ENCODE data around the gene ZFP36L2. TPM values are rescaled to one million over a fixed set of nuclear protein-coding genes. Genes with fewer than 3 reads are reported as not detected.

Gene ZFP36L2
- polyA plus RNA-seq, 12 donors, result 47.8 to 171 (median 61.6) TPM

GRCh38 chr2:43212931-43213330 is 13.5 kb downstream of the ZFP36L2 start:
- no peak for DNase-seq

- no peak for DNase-seq
Observed at GRCh38 chr2:43212216-43212835, 14.1 kb downstream of the ZFP36L2 start.

GRCh38 chr2:43210467-43211303 is 15.7 kb downstream of the ZFP36L2 start:
- peak; percentile 48 for DNase-seq

DNA sequence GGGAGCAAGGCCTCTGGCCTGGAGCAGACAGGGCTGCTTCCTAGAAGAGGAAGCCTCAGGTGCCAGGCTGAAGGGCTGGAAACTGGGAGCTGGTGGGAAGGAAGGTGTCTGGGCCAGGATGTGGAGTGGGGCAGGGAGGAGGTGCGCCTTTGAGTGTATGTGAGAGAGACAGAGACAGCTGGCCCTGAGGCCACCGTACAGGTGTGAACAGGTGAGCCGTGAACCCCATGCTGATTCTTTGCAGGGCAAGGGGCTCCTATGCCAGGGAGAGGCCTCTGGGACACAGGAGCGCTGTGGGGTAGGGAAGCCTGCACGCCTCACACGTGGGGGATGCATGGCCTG is 16.3 kb downstream of the ZFP36L2 start:
- DNase-seq, result no peak

GRCh38 chr2:43209204-43209717 is 17.1 kb downstream of the ZFP36L2 start:
- DNase-seq, result no peak

DNA sequence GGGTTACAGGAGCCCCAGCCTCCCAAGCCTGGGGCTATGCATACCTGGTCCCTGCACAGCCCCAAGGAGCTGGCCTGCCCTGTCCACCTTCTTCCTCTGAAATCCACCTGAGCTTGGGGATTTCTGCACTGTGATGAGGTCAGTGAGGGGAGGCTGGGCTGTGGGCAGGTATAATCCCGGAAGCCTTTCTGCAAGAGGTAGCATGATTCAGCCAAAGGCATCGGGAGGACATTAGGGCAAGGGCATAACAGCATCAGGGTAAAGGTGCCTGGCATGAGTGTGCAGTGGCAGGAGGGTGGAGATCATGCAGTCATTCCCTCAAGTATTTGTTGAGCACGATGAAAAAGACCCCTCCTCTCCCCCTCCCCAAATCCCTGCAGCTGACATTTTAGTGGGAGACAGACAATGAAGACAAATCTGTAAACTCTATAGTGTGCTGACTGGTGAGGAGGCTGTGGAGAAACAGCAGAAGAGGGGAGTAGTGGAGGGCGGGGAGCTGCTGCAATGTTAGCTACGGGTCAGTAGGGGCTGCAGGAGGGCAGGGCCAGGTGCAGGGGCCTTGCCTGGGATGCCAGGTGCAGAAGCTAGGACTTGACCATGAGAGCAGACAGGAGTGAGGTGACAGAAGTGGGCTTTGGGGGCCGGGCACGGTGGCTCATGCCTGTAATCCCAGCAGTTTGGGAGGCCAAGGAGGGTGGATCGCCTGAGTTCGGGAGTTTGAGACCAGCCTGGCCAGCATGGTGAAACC is 18.7 kb downstream of the ZFP36L2 start:
- DNase-seq, result no peak

- DNase-seq, result no peak
Observed at GRCh38 chr2:43206602-43207001, 19.8 kb downstream of the ZFP36L2 start.

GRCh38 chr2:43203373-43203772 is 23.0 kb downstream of the ZFP36L2 start:
- no peak for DNase-seq

- no peak for DNase-seq
Observed at GRCh38 chr2:43202289-43202688, 24.1 kb downstream of the ZFP36L2 start.

DNA sequence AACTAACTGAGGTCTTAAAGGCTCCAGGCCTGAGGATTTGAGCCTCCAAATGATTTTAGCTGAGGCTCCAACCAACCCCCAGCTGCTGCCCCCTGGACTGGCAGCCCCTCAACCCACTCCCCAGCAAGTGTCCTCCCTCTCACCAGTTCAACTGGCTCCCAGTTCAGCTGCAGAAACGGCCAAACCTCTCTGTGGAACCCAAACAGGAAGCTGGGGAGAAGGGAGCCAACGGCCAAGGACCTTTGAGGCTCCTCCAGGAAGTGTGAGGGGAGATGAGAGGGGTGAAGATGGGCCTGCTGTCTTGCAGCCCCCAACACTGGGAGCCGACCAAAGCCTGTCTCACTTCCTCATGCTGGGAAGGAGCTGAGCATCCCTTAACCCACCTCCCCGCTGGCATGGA is 24.9 kb downstream of the ZFP36L2 start:
- no peak for DNase-seq

- no peak for DNase-seq
Observed at GRCh38 chr2:43201016-43201415, 25.4 kb downstream of the ZFP36L2 start.

DNA sequence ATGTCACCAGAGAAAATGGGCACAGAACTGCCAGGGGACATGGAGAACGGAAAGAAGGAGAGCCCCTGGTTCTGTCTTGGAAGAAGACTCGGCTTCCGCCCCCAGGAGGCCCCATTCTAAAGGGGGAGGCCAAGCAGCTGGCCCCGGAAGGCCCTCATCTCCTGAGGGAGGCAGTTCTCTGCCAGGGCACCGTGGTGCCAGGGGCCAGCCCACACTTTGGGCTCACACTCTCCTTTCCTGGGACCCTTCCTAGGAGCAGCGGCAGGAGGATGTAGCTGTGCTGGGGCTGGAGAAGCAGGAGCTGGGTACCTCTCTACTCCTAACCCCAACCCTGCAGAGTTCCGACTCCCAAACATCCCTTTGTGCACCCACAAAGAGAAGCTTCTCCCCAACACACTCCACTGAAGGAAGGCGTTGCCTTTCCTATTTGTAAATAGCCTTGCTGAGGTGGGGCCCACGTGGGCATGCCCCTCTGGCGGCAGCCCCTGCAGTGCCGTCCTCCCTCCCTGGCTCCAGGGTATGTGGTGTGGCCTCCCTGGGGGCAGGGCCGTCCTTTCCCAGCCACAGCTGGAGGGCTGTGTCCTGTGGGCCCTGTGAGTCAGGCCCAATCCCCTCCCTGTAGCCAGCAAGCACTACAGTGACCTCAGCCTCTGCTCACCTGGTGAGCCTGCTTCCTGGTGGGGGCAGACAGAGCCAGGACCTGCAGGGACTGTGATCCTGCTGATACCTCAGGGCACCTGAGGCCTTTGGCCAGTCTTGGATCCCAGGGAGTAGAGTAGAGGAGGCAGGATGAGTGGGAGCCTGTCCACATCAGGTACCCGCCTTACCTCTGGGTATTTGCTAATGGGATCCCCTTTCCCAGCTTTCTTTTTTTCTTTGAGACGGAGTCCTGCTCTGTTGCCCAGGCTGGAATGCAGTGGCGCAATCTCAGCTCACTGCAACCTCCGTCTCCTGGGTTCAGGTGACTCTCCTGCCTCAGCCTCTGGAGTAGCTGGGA is 26.6 kb downstream of the ZFP36L2 start:
- no peak for DNase-seq

GRCh38 chr2:43198263-43198662 is 28.1 kb downstream of the ZFP36L2 start:
- DNase-seq, result no peak

GRCh38 chr2:43197588-43197896 is 28.9 kb downstream of the ZFP36L2 start:
- no peak for DNase-seq

GRCh38 chr2:43196768-43197587 is 29.4 kb downstream of the ZFP36L2 start:
- no peak for DNase-seq

DNA sequence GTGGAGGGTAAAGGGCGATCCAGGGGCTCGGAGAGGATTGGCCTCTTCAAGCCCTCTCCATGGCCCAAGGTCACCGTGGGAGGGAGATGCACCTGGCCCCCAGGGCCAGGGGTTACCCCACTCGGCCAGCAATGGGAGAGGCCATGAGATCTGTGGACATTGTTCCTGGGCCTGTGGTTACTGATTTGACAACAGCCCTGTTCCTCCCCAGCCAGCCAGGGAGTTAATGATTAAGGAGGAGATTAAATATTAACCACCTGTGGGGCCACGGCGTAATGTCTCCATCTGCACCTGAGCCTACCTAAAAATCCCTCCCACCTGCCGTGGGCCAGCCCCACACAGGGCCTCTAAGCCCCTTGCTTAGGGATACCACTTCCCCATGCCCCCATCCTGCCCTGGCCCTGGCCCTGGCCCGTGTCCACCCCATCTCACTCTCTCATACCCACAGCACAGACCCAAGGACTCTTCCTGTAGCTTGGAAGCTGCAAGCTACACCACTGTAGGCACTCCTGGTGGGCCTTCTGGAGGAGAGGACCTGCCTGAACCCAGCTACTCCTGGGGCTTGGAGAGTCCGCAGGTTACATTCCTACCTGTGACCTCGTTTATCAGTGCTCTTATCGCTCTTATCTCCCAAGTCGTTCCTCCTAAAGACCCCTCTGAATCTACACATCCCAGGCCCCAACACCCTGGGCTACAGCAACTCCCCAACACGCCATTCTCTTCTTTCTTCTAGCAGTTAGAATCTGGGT is 32.1 kb downstream of the ZFP36L2 start:
- no peak for DNase-seq

DNA sequence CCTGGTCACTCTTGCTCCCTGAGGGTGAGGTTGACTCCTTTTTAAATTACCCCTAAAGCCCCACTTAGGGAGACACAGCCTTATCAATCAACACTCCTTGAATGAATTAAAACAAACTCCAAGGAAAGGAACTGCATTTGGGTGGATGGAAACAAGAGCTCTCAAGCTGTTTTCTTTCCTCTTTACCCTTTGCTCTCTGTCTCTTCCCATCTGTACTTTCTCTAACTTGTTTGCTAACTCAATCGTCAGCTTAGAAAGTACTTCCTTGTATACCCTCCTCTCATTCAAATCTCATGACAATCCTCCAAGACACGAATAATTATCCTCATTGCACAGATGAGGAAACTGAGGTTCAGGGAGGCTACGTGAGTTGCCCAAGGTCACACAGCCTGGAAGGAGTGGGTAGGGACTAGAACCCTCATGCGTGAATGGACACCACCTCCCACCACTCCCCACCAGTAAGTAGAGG is 32.7 kb downstream of the ZFP36L2 start:
- no peak for DNase-seq

DNA sequence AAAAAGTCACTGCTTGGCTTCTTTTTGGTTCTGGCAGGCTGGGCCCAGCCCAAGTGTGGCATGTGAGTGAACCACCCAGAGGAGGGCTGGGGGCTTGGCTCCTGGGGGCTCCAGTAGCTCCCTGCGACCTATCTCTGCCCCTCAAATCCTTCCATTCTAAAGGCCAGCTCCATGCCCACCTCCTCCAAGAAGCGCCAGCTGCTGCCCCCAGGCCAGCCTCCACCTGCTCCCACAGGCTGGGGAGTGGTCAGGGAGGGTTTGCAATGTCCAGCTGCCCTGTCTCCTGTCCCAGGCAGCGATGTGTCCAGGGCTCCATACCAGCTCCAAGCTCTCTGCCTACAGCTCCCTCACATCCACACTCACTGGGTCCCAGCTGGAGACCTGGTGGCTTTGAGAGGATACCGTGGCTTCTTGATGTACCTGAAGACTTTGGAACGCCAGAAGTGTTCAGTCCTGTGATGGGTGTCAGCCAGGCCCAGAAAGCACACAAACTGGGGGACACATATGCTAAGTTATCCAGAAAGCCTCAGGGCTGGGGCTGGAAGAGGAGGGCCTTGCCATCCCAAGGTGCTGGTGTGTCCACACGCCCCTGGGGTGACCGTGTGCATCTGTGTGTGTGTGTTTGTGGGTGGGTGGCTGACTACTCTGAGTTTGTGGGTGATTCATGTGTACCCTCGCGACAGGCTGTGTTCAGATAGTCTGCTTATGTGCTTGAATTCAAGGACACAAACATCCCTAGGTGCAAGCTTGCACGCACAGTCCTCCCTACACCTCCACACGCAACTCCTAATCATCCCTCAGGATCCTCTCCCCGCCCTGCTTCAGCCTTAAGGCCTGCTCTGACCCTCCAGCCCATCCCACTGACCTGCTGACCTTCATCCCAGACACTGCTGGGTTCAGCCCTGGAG is 33.4 kb downstream of the ZFP36L2 start:
- no peak for DNase-seq
